Keratinocyte (primary cell): ENCODE results near the gene METTL5. TPM values are rescaled to one million over a fixed set of nuclear protein-coding genes. Genes with fewer than 3 reads are reported as not detected.

Source experiments
- DNase-seq: peaks from one replicate; pipeline ENCODE4 v3.0.0-alpha.2; 2011; ENCODE audit warnings: low read depth, missing footprints, low spot score
- FAIRE-seq: peaks from 2 replicates; lab custom pipeline; 2011; peaks lifted over from hg19 to GRCh38; lab: Jason Lieb, UNC
- H2AFZ ChIP-seq: 2 replicates; pipeline ENCODE4 v1.6.0; 2012; ENCODE audit warnings: low read length, control low read depth, inconsistent platforms; ENCODE audit not compliant: control insufficient read depth
- H3K27ac ChIP-seq: 2 replicates; pipeline ENCODE4 v1.5.1; 2011; ENCODE audit warnings: low read length; ENCODE audit not compliant: control insufficient read depth, insufficient read depth
- H3K27me3 ChIP-seq: 3 replicates; pipeline ENCODE4 v1.6.0; 2011; ENCODE audit warnings: low read length; ENCODE audit not compliant: control insufficient read depth, insufficient read depth; ENCODE audit errors: extremely low read depth
- H3K36me3 ChIP-seq, 2 experiments: 2 replicates in 1 of 2; 3 replicates in 1 of 2; pipeline ENCODE4 v1.5.1; 2011; ENCODE audit warnings: low read length in 2 of 2, mild to moderate bottlenecking in 1 of 2; ENCODE audit not compliant: control insufficient read depth in 2 of 2, insufficient read depth in 2 of 2; ENCODE audit errors: extremely low read depth in 1 of 2
- H3K4me1 ChIP-seq: 3 replicates; pipeline ENCODE4 v1.5.1; 2011; ENCODE audit warnings: low read length; ENCODE audit not compliant: control insufficient read depth, insufficient read depth; ENCODE audit errors: extremely low read depth
- H3K4me2 ChIP-seq: 3 replicates; pipeline ENCODE4 v1.6.0; 2011; ENCODE audit warnings: low read depth, low read length; ENCODE audit not compliant: control insufficient read depth, insufficient read depth; ENCODE audit errors: extremely low read depth
- H3K4me3 ChIP-seq, 3 experiments: fragments of 200-600 bp in 1 of 3; sonication (generic) in 1 of 3; 2 replicates in 2 of 3; 3 replicates in 1 of 3; pipeline ENCODE4 v1.5.1; 2011 to 2016; ENCODE audit warnings: low read length in 3 of 3, mild to moderate bottlenecking in 3 of 3, control low read depth in 2 of 3, inconsistent platforms in 1 of 3, low read depth in 1 of 3, mixed read lengths in 1 of 3, mixed run types in 1 of 3, moderate library complexity in 1 of 3; ENCODE audit not compliant: control insufficient read depth in 2 of 3, insufficient read depth in 2 of 3; ENCODE audit errors: extremely low read depth in 1 of 3
- H3K79me2 ChIP-seq: 2 replicates; pipeline ENCODE4 v1.6.0; 2012; ENCODE audit warnings: low read length; ENCODE audit not compliant: control insufficient read depth, insufficient read depth
- H3K9ac ChIP-seq: 3 replicates; pipeline ENCODE4 v1.6.0; 2011; ENCODE audit warnings: low read length; ENCODE audit not compliant: control insufficient read depth, insufficient read depth; ENCODE audit errors: extremely low read depth
- H3K9me1 ChIP-seq: 3 replicates; pipeline ENCODE4 v1.6.0; 2011; ENCODE audit warnings: low read length; ENCODE audit not compliant: control insufficient read depth, insufficient read depth; ENCODE audit errors: extremely low read depth
- H3K9me3 ChIP-seq: 2 replicates; pipeline ENCODE4 v1.5.1; 2012; ENCODE audit warnings: low read depth, low read length; ENCODE audit not compliant: control insufficient read depth
- H4K20me1 ChIP-seq: 3 replicates; pipeline ENCODE4 v1.6.0; 2011; ENCODE audit warnings: low read length; ENCODE audit not compliant: control insufficient read depth, insufficient read depth; ENCODE audit errors: extremely low read depth
- EZH2 ChIP-seq: IDR thresholded peaks from one replicate; pipeline ENCODE4 v1.6.1; 2012; ENCODE audit warnings: inconsistent platforms, mild to moderate bottlenecking, low read length, moderate library complexity
- dilution Hi-C: fragments of 300-500 bp; cut with MboI; formaldehyde crosslinking; loops from one replicate; pipeline ENCODE4 v1.7.0; 2020; ENCODE audit warnings: low sequenced_read_pairs; ENCODE audit not compliant: extremely low pct_ligation_motif_present
- polyA plus RNA-seq, 5 experiments: library from polyadenylated mRNA; depleted of rRNA in 3 of 5; stranded (reverse) in 3 of 5; stranded (forward) in 1 of 5; unstranded in 1 of 5; fragments of >200 nt; gene quantifications; 1 replicate in 1 of 5; 2 replicates in 3 of 5; 3 replicates in 1 of 5; pipeline versions ENCODE4 v1.2.1 to v1.2.3, GENCODE V29; 2011 to 2012; ENCODE audit warnings: missing spikeins in 2 of 5, low read depth in 1 of 5, low replicate concordance in 1 of 5
- TF ChIP-seq, protein P1 (sequence below), 3 experiments: IDR thresholded peaks in 1 of 3; conservative IDR thresholded peaks in 1 of 3; optimal IDR thresholded peaks in 1 of 3; 2 replicates in 2 of 3; 3 replicates in 1 of 3; pipeline versions ENCODE3 to v1.5.1; 2011; ENCODE audit warnings: low read length in 3 of 3, mild to moderate bottlenecking in 3 of 3, moderate library complexity in 2 of 3, control low read depth in 1 of 3, inconsistent platforms in 1 of 3; ENCODE audit not compliant: insufficient read depth in 2 of 3; ENCODE audit errors: extremely low read depth in 1 of 3

Gene METTL5
- polyA plus RNA-seq, 1 donor (not counting 4 experiments of a cell fraction or from before 2014, with no cell fraction given): 119 TPM

DNA sequence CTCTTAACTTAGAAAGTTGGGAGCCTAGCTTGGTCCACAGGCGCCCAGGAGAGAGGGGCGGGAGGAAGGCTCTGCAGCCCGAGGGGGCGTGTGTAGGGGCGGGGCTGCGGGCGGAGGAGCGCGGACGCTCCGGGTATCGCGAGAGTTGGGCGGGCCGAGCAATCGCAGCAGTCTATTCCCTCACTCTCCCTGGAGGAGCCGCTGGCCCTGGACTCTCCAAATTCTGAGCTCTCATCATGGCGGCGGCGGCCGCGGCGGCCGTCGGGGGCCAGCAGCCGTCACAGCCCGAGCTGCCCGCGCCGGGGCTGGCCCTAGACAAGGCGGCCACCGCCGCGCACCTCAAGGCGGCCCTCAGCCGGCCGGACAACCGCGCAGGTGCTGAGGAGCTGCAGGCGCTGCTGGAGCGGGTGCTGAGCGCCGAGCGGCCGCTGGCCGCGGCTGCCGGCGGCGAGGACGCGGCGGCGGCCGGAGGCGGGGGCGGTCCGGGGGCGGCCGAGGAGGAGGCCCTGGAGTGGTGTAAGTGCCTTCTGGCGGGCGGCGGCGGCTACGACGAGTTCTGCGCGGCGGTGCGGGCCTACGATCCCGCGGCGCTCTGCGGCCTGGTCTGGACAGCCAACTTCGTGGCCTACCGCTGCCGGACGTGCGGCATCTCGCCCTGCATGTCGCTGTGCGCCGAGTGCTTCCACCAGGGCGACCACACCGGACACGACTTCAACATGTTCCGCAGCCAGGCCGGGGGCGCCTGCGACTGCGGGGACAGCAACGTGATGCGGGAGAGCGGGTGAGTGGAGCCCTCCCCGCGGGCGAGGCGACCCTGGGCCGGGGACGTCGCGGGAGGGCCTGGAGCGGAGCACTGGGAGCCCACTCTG, 2.8 kb upstream of the METTL5 start, which contains the start of gene UBR3:
Gene UBR3, plus strand, starts transcription at position 183 of the 869 bp plus-strand sequence. Its CDS starts 54 bp downstream, at position 237.
- peak within 1 kb of the TSS; percentile 78 for H2AFZ ChIP-seq
- H3K9me3 ChIP-seq: no peaks in the 10 kb centered on the region
- no peaks in the 10 kb centered on the region for H3K27me3 ChIP-seq
- H3K4me3 ChIP-seq: peak within 1 kb of the TSS; percentile 83 to 98 (median 87)
- FAIRE-seq: no peak
- H3K36me3 ChIP-seq: no peaks in the 10 kb centered on the region
- H3K4me2 ChIP-seq: peak within 1 kb of the TSS; percentile 87
- no peaks in the 10 kb centered on the region for H3K9me1 ChIP-seq
- dilution Hi-C loops: no loop called here
- H3K9ac ChIP-seq: peak within 1 kb of the TSS; percentile 82
- no peak for TF ChIP-seq EZH2
- TF ChIP-seq, protein P1, sequence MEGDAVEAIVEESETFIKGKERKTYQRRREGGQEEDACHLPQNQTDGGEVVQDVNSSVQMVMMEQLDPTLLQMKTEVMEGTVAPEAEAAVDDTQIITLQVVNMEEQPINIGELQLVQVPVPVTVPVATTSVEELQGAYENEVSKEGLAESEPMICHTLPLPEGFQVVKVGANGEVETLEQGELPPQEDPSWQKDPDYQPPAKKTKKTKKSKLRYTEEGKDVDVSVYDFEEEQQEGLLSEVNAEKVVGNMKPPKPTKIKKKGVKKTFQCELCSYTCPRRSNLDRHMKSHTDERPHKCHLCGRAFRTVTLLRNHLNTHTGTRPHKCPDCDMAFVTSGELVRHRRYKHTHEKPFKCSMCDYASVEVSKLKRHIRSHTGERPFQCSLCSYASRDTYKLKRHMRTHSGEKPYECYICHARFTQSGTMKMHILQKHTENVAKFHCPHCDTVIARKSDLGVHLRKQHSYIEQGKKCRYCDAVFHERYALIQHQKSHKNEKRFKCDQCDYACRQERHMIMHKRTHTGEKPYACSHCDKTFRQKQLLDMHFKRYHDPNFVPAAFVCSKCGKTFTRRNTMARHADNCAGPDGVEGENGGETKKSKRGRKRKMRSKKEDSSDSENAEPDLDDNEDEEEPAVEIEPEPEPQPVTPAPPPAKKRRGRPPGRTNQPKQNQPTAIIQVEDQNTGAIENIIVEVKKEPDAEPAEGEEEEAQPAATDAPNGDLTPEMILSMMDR (optimal IDR thresholded peaks at IDR 0.05 in 1 of 3, IDR thresholded peaks at IDR 0.05 in 1 of 3, conservative IDR thresholded peaks at IDR 0.05 in 1 of 3; ENCODE audit: extremely low read depth in 1 of 3, insufficient read depth in 2 of 3, low read length in 3 of 3): peak in 1 of 3 experiments; percentile 15
- H3K27ac ChIP-seq: peak within 1 kb of the TSS; percentile 54
- H3K4me1 ChIP-seq: peaks cover 21% of the 10 kb centered on the region
- DNase-seq: no peak
- H3K79me2 ChIP-seq: peaks cover 67% of the 10 kb centered on the region
- peaks cover 10% of the 10 kb centered on the region for H4K20me1 ChIP-seq

GRCh38 chr2:169823996-169824372, 721 bp downstream of the METTL5 start:
- dilution Hi-C loops: no loop called here
- no peaks in the 10 kb centered on the region for H3K9me1 ChIP-seq
- peaks cover 54% of the 10 kb centered on the region for H3K79me2 ChIP-seq
- H3K4me1 ChIP-seq: peaks cover 33% of the 10 kb centered on the region
- DNase-seq (no peak), FAIRE-seq (no peak)
- H3K27me3 ChIP-seq: no peaks in the 10 kb centered on the region
- peak overlapping the region; percentile 85 to 96 (median 95) for H3K4me3 ChIP-seq
- peak overlapping the region; percentile 90 for H3K27ac ChIP-seq
- no peaks in the 10 kb centered on the region for H3K9me3 ChIP-seq
- H2AFZ ChIP-seq: peak overlapping the region; percentile 93
- peaks cover 9% of the 10 kb centered on the region for H4K20me1 ChIP-seq
- TF ChIP-seq EZH2: no peak
- TF ChIP-seq, protein P1 (optimal IDR thresholded peaks at IDR 0.05 in 1 of 3, IDR thresholded peaks at IDR 0.05 in 1 of 3, conservative IDR thresholded peaks at IDR 0.05 in 1 of 3; ENCODE audit: extremely low read depth in 1 of 3, insufficient read depth in 2 of 3, low read length in 3 of 3): no peak
- peak overlapping the region; percentile 90 for H3K4me2 ChIP-seq
- peak overlapping the region; percentile 86 for H3K9ac ChIP-seq
- peaks cover 1 to 7% of the 10 kb centered on the region in 2 experiments for H3K36me3 ChIP-seq
